HG03196 (cell line): Measurements from ENCODE around the gene PRSS57.
"Not testable (repeated sequence)": the region's sequence is repeated elsewhere in the genome, so short reads cannot be mapped to it uniquely, and the experiment has no call there.

Source experiments
- ATAC-seq: cut with Tn5 transposase; IDR thresholded peaks from one replicate; pipeline ENCODE4 v1.9.1; 2021; ENCODE audit not compliant: unreplicated experiment

PRSS57 gene

DNA sequence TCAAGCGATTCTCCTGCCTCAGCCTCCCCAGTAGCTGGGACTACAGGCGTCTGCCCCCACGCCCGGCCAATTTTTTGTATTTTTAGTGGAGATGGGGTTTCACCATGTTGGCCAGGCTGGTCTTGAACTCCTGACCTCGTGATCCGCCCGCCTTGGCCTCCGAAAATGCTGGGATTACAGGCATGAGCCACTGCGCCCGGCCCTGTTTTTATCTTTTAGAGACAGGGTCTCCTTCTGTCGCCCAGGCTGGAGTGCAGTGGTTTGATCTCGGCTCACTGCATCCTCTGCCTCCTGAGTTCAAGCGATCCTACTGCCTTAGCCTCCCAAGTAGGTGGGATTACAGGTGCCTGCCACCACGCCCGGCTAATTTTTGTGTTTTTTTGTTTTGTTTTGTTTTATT, 3.3 kb upstream of the PRSS57 start:
- not testable (repeated sequence) for ATAC-seq

- no peak for ATAC-seq
Measured at GRCh38 chr19:694481-695351, 536 bp downstream of the PRSS57 start.

GRCh38 chr19:690203-690602, 5.0 kb downstream of the PRSS57 start:
- ATAC-seq, result no peak

- no peak for ATAC-seq
Measured at GRCh38 chr19:688992-689391, 6.3 kb downstream of the PRSS57 start.

GRCh38 chr19:688214-688613, 7.0 kb downstream of the PRSS57 start:
- no peak for ATAC-seq

DNA sequence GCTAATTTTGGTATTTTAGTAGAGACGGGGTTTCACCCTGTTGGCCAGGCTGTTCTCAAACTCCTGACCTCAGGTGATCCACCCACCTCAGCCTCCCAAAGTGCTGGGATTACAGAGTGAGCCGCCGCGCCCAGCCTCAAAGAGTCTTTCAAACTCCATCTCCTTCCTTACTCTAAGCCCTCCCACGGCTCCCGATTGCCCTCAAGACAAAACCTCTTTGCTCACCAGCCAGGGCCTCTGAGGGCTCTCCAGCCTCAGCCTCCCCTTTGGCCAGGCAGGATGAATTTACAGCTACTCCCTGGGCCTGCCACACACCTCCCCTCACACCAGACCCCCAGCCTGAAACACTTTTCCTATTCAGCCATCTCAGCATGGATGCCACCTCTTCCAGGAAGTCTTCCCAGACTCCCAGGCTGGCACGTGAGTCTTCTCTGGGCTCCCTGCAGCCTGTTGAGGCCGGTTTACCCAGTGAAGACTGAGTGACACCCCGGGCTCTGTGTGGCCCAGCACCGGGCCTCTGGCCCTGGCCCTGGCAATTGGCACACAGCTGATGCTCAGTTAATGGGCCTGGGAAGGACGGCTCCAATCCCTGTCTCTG, 7.6 kb downstream of the PRSS57 start:
- no peak for ATAC-seq

DNA sequence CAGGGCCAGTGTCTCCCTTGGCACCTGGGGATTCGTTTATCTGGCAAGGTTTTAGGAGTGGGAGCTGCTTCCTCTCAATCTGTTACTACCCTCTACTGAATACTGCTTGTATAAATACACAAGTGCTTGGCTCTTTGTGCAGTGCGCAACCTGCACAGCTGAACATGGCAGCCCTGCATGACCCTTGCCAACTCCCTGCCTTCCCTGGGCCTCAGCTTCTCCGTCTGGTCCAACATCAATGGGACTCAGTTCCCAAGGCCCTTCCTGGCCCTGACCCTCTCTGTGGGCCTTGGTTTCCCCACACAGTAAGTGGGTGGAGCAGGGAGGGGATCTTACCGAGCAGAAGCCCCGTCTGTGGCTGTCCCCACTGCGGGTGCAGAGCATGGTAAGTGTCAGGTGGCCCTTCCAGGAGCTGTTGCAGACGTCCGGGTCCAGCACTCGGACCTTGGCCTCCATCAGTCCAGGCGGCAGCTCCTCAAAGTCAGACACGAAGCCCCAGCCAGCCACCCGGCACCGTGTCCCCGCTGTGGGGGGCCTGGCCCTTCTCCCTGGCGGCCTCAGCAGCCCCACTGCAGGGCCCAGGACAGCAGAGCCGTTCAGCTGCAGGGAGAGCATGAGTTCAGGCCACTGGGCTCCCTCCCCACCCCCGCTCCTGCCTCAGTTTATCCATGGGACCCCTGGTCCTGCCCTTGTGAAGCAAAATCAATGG, 8.5 kb downstream of the PRSS57 start:
- ATAC-seq, result no peak

GRCh38 chr19:685454-685931, 9.8 kb downstream of the PRSS57 start:
- ATAC-seq, result no peak

GRCh38 chr19:682678-683320, 12.5 kb downstream of the PRSS57 start:
- ATAC-seq, result no peak

GRCh38 chr19:681029-682019, 13.9 kb downstream of the PRSS57 start:
- ATAC-seq, result no peak

DNA sequence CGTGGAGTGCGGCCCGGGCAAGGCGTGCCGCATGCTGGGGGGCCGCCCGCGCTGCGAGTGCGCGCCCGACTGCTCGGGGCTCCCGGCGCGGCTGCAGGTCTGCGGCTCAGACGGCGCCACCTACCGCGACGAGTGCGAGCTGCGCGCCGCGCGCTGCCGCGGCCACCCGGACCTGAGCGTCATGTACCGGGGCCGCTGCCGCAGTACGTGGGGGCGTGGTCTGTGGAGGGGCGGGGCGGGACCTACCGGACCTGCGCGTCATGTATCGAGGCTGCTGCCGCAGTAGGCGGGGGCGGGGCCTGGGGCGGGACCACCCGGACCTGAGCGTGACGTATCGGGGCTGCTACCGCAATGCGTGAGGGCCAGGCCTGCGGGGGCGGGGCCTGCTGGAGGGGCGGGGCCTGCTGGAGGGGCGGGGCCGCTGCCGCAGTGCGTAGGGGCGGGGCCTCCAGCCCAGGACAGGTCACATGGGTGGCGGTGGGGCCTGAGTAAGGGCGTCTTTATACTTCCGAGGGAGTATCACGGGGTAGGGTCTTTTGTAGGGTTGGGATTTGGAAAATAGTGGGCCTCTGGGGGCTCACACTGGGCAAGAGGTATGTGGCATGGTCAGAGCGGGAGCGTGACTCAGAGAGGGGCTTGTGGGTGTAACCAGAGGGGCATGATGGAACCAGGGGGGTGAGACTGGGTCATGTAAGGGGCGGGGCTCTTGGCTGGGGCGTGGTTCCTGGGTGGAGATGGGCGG, 14.8 kb downstream of the PRSS57 start:
- peak; percentile 67 for ATAC-seq

- ATAC-seq, result peak; percentile 6
Measured at GRCh38 chr19:679418-680286, 15.6 kb downstream of the PRSS57 start.

- no peak for ATAC-seq
Measured at GRCh38 chr19:678791-679388, 16.4 kb downstream of the PRSS57 start.

- ATAC-seq, result no peak
Measured at GRCh38 chr19:677601-678436, 17.4 kb downstream of the PRSS57 start.

GRCh38 chr19:677201-677600, 18.1 kb downstream of the PRSS57 start:
- no peak for ATAC-seq

DNA sequence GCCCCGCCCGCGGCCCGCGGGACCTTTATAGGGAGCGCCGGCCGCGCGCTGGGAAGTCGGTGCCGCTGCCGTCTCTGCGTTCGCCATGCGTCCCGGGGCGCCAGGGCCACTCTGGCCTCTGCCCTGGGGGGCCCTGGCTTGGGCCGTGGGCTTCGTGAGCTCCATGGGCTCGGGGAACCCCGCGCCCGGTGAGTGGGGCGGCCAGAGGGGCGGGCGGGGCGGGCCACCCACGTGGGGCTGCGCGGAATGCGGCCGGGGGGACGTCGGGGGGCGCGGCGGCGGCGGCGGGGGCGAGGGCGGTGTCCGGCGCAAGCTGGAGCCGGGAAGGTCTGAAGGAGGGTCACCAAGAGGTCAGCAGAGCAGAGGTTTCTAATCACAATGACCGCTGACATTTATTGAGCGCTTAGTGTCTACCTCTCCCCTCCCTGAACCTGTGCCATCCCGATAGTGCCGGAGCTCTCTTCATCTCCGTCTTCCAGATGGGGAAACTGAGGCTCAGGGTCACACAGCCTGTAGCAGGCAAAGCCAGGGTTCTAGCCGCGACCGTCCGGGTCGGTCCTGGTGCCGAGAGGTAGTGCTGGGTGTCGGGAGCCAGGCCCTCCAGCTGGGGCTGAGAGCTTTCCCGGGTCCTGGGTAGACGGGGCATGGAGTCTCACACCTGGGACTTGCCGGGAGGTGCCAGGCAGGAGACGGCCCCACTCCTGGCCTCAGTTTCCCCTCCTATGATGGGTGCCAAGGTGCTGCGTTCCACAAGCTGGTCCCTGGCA, 18.7 kb downstream of the PRSS57 start, which contains the start of gene FSTL3:
Gene FSTL3, plus strand, starts transcription at position 54 of the 767 bp plus-strand sequence. Its CDS starts 32 bp downstream, at position 86.
- ATAC-seq, result no peak
